Measurements from ENCODE around the gene HKDC1.

- TF ChIP-seq CTCF (IDR thresholded peaks at IDR 0.05) (no peak), ZFX (IDR thresholded peaks at IDR 0.05; ENCODE audit: borderline replicate concordance) (no peak)
Measured at GRCh38 chr10:69316313-69317059, 96.4 kb downstream of the HKDC1 start.
